Left hindlimb (tissue), 1 donor: ENCODE data around the gene CISD3.

Source experiments
- DNase-seq: peaks from one replicate; pipeline ENCODE4 v3.0.0-alpha.2; 2018

The CISD3 gene

DNA sequence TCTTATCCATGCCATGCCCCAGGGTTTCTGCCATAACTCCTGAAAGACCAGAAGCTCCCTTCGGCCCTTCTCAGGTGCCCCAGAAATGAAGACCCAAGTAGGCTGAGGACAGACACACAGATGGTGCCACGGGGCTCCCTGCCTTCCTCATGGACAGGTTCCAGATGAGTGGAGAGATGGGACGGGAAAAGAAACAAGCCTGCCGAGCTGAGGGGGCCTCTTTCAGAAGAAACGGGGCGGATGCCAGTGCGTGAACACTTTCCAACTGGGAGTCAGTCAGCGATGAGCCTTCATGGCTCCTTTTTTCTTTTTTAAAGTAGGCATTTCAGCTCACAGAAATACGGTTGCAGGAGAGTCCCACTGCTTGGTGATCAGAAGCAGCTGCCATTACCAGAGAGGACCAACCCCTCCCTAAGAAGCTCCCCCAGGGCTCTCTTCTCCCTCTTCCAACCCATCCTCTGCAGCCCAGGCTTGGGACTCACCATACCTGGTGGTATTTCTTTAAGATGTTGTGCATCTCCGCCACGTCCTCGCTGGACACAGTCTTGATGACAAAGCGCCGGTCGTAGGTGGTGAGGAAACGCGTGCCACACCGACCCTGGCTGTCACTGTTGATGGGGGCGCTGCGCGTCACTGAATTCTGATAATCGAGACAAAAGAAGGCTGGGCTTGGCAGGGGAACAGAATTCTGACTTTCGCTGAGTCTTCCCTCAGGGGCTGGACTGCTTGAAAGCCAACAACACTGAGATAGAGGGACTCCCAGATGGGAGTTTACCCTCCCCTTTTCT, 50.0 kb downstream of the CISD3 start:
- no peak for DNase-seq

DNA sequence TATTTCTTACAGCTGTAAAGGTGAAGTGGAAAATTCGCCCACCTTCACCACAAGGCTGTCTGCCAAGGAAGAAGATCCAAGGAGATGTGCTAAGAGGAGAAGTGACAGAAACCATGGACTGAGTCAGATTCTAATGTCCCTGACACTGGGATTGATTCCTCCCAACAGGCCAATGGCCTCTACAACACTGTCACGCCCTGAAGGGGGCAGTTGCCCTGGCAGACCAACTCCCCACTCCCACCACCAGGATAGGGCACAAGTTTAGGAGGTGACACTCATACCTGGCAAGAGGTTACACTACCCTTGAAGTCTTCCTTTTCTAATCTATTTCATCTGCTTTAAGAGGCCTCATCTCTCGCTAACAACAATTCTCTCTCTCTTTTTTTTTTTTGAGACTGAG, 53.1 kb downstream of the CISD3 start:
- DNase-seq: no peak
